HEK293T (cell line): ENCODE results near the gene FADS1.
A peak's percentile ranks its signal among the peaks of the same experiment; 100 is the strongest.

Experiments
- CTCF ChIA-PET: fragments of 350-600 bp; formaldehyde crosslinking; extraction: SDS; loops from one replicate; lab custom pipeline; 2021; ENCODE audit warnings: antibody characterized with exemption, inconsistent platforms; lab: Yijun Ruan, JAX
- POLR2A ChIA-PET: fragments of 350-600 bp; formaldehyde crosslinking; extraction: SDS; loops from one replicate; lab custom pipeline; 2020; ENCODE audit warnings: antibody characterized with exemption, inconsistent platforms; lab: Yijun Ruan, JAX
- DNase-seq: peaks from one replicate; pipeline ENCODE4 v3.0.0; 2012; ENCODE audit warnings: mixed read lengths; ENCODE audit errors: extremely low spot score
- ARNT ChIP-seq: fragments of 450-650 bp; IDR thresholded peaks from 2 replicates; pipeline ENCODE4 v1.6.1; 2017; ENCODE audit warnings: mild to moderate bottlenecking
- BHLHE40 ChIP-seq: fragments of 450-650 bp; IDR thresholded peaks from 2 replicates; pipeline ENCODE4 v1.6.1; 2016; ENCODE audit warnings: mild to moderate bottlenecking, moderate library complexity, borderline replicate concordance
- CTBP1 ChIP-seq: fragments of 450-650 bp; IDR thresholded peaks from 2 replicates; pipeline ENCODE4 v1.6.1; 2016; ENCODE audit warnings: borderline replicate concordance
- ELF4 ChIP-seq: fragments of 450-650 bp; IDR thresholded peaks from 2 replicates; pipeline ENCODE4 v1.6.1; 2017; ENCODE audit warnings: antibody characterized with exemption
- FOXA1 ChIP-seq: fragments of 450-650 bp; IDR thresholded peaks from 2 replicates; pipeline ENCODE4 v1.6.1; 2016; ENCODE audit warnings: mild to moderate bottlenecking
- FOXK2 ChIP-seq: fragments of 450-650 bp; IDR thresholded peaks from 2 replicates; pipeline ENCODE4 v1.6.1; 2016; ENCODE audit warnings: mild to moderate bottlenecking
- FOXM1 ChIP-seq: fragments of 450-650 bp; IDR thresholded peaks from 2 replicates; pipeline ENCODE4 v1.6.1; 2017; ENCODE audit warnings: mild to moderate bottlenecking, borderline replicate concordance
- HDGF ChIP-seq: fragments of 450-650 bp; IDR thresholded peaks from 2 replicates; pipeline ENCODE4 v1.6.1; 2017; ENCODE audit warnings: antibody characterized with exemption, borderline replicate concordance
- L3MBTL2 ChIP-seq: fragments of 450-650 bp; conservative IDR thresholded peaks from 2 replicates; pipeline ENCODE4 v1.6.1; 2016; ENCODE audit warnings: mild to moderate bottlenecking
- LEF1 ChIP-seq: fragments of 450-650 bp; IDR thresholded peaks from 2 replicates; pipeline ENCODE4 v1.6.1; 2017; ENCODE audit warnings: mild to moderate bottlenecking, borderline replicate concordance
- NFRKB ChIP-seq: fragments of 450-650 bp; IDR thresholded peaks from 2 replicates; pipeline ENCODE4 v1.6.1; 2016; ENCODE audit warnings: mild to moderate bottlenecking, moderate library complexity
- PKNOX1 ChIP-seq: fragments of 450-650 bp; IDR thresholded peaks from 2 replicates; pipeline ENCODE4 v1.6.1; 2016
- SP1 ChIP-seq: fragments of 450-650 bp; IDR thresholded peaks from 2 replicates; pipeline ENCODE4 v1.6.1; 2017
- SUZ12 ChIP-seq: fragments of 450-650 bp; IDR thresholded peaks from 2 replicates; pipeline ENCODE4 v1.6.1; 2016; ENCODE audit warnings: mild to moderate bottlenecking
- TARDBP ChIP-seq: fragments of 450-650 bp; IDR thresholded peaks from 2 replicates; pipeline ENCODE4 v1.6.1; 2016
- ZNF384 ChIP-seq: fragments of 450-650 bp; IDR thresholded peaks from 2 replicates; pipeline ENCODE4 v1.6.1; 2016

Gene FADS1

GRCh38 chr11:61828629-61829407, 12.0 kb upstream of the FADS1 start:
- POLR2A ChIA-PET = interaction anchor here (1.1 to 2.1 kb wide), 3 partner anchors 11 to 37 kb away, joined by 5 to 7 read pairs (median 6); no protein-coding TSS in a partner anchor
- CTCF ChIA-PET = interaction anchor here (1.0 kb wide), 1 partner anchor 11 kb away, joined by 3 read pairs; no protein-coding TSS in a partner anchor

DNA sequence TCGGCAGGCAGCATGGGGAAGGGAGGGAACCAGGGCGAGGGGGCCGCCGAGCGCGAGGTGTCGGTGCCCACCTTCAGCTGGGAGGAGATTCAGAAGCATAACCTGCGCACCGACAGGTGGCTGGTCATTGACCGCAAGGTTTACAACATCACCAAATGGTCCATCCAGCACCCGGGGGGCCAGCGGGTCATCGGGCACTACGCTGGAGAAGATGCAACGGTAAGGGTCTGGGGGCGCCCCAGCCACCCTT, 11.5 kb upstream of the FADS1 start:
- TF ChIP-seq FOXA1 (no peak), ELF4 (no peak), L3MBTL2 (no peak), LEF1 (no peak), SP1 (no peak), SUZ12 (no peak), FOXM1 (no peak), ARNT (no peak), NFRKB (no peak), TARDBP (no peak), ZNF384 (no peak), BHLHE40 (no peak), CTBP1 (no peak), HDGF (no peak), FOXK2 (no peak), PKNOX1 (no peak)
- ChIA-PET POLR2A (interaction anchor here (1.0 to 2.1 kb wide), 4 partner anchors 10 to 37 kb away, joined by 3 to 7 read pairs (median 6); no protein-coding TSS in a partner anchor), CTCF (interaction anchor here (1.0 kb wide), 1 partner anchor 11 kb away, joined by 3 read pairs; no protein-coding TSS in a partner anchor)
- DNase-seq = no peak

More at GRCh38 chr11:61828629-61829407, 12.0 kb upstream of the FADS1 start:
- TF ChIP-seq CTBP1 (no peak), ZNF384 (no peak), FOXA1 (no peak), HDGF (no peak), PKNOX1 (no peak), LEF1 (no peak), TARDBP (no peak), FOXK2 (no peak), ARNT (no peak), L3MBTL2 (no peak), BHLHE40 (no peak), SP1 (no peak), SUZ12 (no peak), NFRKB (no peak), FOXM1 (no peak)
- DNase-seq = peak; percentile 31

DNA sequence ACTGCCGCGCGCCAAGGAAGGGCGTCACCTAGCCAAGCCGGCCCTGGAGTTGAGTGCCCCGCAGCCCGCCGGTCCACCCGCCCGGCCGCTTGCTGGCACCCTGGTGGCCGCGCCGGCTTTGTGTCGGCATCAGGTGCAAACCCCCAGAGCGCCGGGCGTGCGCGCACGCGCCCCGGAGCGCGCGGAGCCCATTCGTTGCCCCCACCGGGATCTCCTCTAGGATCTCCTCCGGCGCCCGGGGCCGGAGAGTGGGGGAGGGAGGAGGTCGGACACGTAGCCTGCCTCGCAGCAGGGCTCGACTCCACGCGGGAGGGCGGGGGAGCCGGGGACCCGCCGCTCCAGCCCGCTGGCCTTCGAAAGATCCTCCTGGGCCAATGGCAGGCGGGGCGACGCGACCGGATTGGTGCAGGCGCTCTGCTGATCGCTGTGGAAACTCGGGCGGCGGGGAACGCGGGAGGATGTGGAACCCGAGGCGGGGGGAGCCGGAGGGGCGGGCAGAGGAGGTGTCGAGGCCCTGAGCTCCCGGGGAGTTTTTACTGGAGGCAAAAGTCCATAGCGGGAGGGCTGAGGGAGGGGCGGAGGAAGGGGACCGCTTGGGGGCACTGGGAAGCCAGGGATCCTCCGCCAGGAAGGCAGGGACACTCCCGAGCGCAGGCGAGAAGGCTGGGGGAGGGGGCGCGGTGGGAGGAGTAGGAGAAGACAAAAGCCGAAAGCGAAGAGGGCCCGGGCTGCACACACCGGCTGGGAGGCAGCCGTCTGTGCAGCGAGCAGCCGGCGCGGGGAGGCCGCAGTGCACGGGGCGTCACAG, 11.0 kb upstream of the FADS1 start, which contains the start of gene FADS2:
Gene FADS2, plus strand, starts transcription at position 730 of the 808 bp plus-strand sequence. CDS start 91 bp downstream, outside the sequence.
- ChIA-PET CTCF (no interaction called here), POLR2A (interaction anchor here (1.0 to 2.1 kb wide), 3 partner anchors 10 to 30 kb away, joined by 3 to 7 read pairs (median 6); no protein-coding TSS in a partner anchor)
- no peak for TF ChIP-seq FOXK2
- no peak for TF ChIP-seq PKNOX1
- no peak for TF ChIP-seq ARNT
- TF ChIP-seq BHLHE40 = no peak
- TF ChIP-seq LEF1 = no peak
- peak; percentile 86 for TF ChIP-seq L3MBTL2
- 0 out of 2 replicates have a peak, but pooled peaks have one; percentile 20 for TF ChIP-seq TARDBP
- no peak for TF ChIP-seq CTBP1
- DNase-seq = peak; percentile 65

DNA sequence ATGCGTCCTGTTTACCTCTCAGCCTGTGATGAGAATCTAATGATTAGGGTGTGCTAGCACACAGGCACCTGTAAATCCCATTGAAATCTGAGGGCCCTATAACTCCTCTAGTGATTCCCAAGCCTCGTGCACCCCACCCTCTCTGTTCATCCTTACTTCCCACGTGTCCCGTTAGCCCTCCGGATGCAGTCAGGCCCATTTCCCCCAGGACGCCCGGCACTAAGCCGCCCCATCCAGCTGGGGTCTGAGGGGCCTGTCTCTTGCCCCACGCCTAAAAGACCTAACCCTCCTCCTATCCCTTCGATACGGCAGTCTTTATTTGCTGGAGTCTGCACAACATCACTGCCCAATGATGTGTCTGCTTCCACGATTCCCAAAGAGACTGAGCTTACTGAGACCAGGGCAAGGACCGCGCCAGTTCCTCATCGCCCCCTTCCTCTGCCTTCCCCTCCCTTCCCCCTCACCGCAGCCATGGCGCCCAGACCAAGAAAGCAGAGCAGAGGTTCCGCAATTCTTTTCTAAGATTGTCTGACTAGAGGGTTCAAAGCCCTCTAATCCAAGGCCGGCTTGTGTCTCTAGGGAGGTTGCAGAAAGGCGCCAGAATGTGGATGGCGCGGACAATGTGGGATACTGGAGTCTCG, 10.2 kb upstream of the FADS1 start:
- DNase-seq = no peak
- TF ChIP-seq L3MBTL2 (no peak), LEF1 (no peak), HDGF (no peak), PKNOX1 (no peak), CTBP1 (no peak), ELF4 (no peak), NFRKB (no peak), FOXM1 (no peak), FOXA1 (no peak), SP1 (no peak), ARNT (no peak), ZNF384 (no peak), FOXK2 (no peak), SUZ12 (no peak), TARDBP (no peak), BHLHE40 (no peak)
- ChIA-PET CTCF (no interaction called here), POLR2A (interaction anchor here (1.0 kb wide), 1 partner anchor 10 kb away, joined by 3 read pairs; the partner anchor contains the start of gene FADS1)
